MG63 (cell line): Measurements from ENCODE around the gene APELA. TPM values are rescaled to one million over a fixed set of nuclear protein-coding genes. Genes with fewer than 3 reads are reported as not detected.

Experiments used
- DNase-seq: peaks from one replicate; pipeline ENCODE4 v3.0.0-alpha.2; 2020
- H3K27me3 ChIP-seq: fragments of 250-450 bp; sonication (Bioruptor Pico); 2 replicates; pipeline ENCODE4 v1.5.1; 2020; ENCODE audit warnings: mild to moderate bottlenecking, moderate library complexity
- H3K36me3 ChIP-seq: fragments of 250-450 bp; sonication (Bioruptor Pico); 2 replicates; pipeline ENCODE4 v1.5.1; 2020; ENCODE audit warnings: mild to moderate bottlenecking, moderate library complexity
- H3K4me3 ChIP-seq: fragments of 250-450 bp; sonication (Bioruptor Pico); 2 replicates; pipeline ENCODE4 v1.5.1; 2020; ENCODE audit warnings: mild to moderate bottlenecking, moderate library complexity
- H3K9me3 ChIP-seq: fragments of 250-450 bp; sonication (Bioruptor Pico); 2 replicates; pipeline ENCODE4 v1.5.1; 2020; ENCODE audit warnings: mild to moderate bottlenecking, moderate library complexity
- total RNA-seq: library from RNA; depleted of rRNA; stranded (reverse); fragments of >200 nt; shearing (Covaris generic); gene quantifications from 2 replicates; pipeline ENCODE4 v1.2.3, GENCODE V29; 2014; ENCODE audit warnings: low replicate concordance; rRNA removed

APELA gene
- not detected in 2 replicates for total RNA-seq

GRCh38 chr4:164876700-164877324 lies at the start of gene APELA:
APELA (plus strand) TSS chr4:164877178; CDS start chr4:164877332, 154 bp downstream.
- no peak for DNase-seq
- H3K36me3 ChIP-seq, result no peaks in the 10 kb centered on the region
- no peaks in the 10 kb centered on the region for H3K27me3 ChIP-seq
- H3K4me3 ChIP-seq, result no peak within 1 kb of the TSS
- H3K9me3 ChIP-seq, result no peaks in the 10 kb centered on the region

DNA sequence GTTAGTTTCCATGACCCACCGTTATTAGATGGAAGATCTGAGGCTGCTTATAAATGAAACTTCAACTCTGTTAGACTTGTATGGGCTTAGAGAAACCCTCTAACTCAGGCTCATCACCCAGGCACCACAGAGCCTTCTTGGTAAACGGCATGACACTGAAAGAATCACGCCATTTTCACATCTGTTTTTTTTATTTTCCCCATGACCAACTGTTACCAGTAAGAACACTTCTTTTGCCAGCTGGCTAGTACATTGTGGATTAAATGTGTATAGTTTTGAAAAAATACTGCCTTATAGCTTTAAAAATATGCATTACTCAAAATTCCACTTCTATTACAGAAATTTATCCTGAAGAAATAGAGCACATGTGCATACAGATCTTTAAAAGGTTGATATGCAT lies 48.0 kb upstream of the APELA start:
- DNase-seq, result no peak
- H3K4me3 ChIP-seq, result no peak overlapping the region
- H3K27me3 ChIP-seq, result no peaks in the 10 kb centered on the region
- no peaks in the 10 kb centered on the region for H3K9me3 ChIP-seq
- H3K36me3 ChIP-seq, result no peaks in the 10 kb centered on the region

- no peak for DNase-seq
- Histone ChIP-seq H3K27me3 (no peaks in the 10 kb centered on the region), H3K4me3 (no peak overlapping the region), H3K36me3 (no peaks in the 10 kb centered on the region), H3K9me3 (no peaks in the 10 kb centered on the region)
Measured at GRCh38 chr4:164846566-164846965, 30.4 kb upstream of the APELA start.

- no peak overlapping the region for H3K4me3 ChIP-seq
- no peak for DNase-seq
- no peaks in the 10 kb centered on the region for H3K27me3 ChIP-seq
- H3K36me3 ChIP-seq, result no peaks in the 10 kb centered on the region
- H3K9me3 ChIP-seq, result no peaks in the 10 kb centered on the region
Measured at GRCh38 chr4:164847016-164847415, 30.0 kb upstream of the APELA start.

DNA sequence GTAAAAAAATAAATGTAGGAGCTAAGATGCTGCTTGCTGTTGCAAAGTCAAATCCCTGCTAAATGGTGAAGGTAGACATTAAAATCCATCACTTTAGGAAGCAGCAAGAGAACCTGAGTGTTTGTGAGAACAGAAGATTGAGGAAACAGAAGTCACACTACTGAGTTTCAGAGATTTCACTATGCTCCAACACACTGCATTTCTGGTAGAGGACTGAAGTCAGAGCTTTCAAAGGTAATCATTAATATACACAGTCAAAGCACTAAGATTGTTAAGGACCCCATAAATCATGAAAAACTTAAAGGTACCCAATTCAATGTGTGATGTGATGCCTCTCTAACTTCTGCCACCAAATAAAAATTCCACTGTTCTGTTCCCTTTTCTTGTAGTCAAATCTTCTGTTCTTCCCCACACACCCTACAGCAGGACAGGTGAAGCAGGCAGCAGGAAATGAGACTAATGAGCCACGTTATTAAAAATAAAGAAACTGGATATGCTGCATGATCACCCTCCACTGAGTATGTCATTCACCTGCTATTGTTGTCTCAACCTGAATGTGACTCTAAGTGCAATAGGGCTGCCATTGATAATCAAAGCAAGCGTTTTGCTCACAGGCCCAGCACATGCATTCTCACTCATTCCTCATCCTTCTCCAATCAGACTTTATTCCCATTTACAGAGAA lies 28.9 kb upstream of the APELA start:
- Histone ChIP-seq H3K36me3 (no peaks in the 10 kb centered on the region), H3K9me3 (no peaks in the 10 kb centered on the region), H3K4me3 (no peak overlapping the region), H3K27me3 (no peaks in the 10 kb centered on the region)
- DNase-seq, result no peak

- Histone ChIP-seq H3K27me3 (no peaks in the 10 kb centered on the region), H3K36me3 (no peaks in the 10 kb centered on the region), H3K4me3 (no peak overlapping the region), H3K9me3 (no peaks in the 10 kb centered on the region)
- no peak for DNase-seq
Measured at GRCh38 chr4:164856396-164856795, 20.6 kb upstream of the APELA start.

- no peaks in the 10 kb centered on the region for H3K36me3 ChIP-seq
- no peak overlapping the region for H3K4me3 ChIP-seq
- no peaks in the 10 kb centered on the region for H3K9me3 ChIP-seq
- H3K27me3 ChIP-seq, result no peaks in the 10 kb centered on the region
- DNase-seq, result no peak
Measured at GRCh38 chr4:164866817-164867490, 10.0 kb upstream of the APELA start.

DNA sequence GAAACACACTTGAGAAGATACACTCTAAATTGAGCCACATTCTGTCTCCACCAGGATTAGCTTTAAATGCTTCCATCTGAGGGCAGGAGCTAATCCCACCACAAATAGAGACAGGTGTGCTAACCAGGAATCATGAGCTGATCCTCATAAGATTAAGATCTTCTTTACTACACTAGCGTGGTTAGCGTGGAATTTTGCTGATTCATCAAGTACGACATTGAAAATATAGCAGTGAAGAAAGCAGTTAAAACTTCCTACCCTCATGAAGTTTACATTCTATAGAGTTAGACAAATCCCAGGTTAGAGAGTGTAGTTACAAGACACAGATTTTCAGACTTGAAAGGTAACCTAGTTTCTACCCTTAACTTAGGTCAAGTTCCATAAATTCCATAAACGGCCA lies 5.3 kb upstream of the APELA start:
- no peaks in the 10 kb centered on the region for H3K27me3 ChIP-seq
- no peaks in the 10 kb centered on the region for H3K9me3 ChIP-seq
- H3K36me3 ChIP-seq, result no peaks in the 10 kb centered on the region
- DNase-seq, result no peak
- H3K4me3 ChIP-seq, result no peak overlapping the region

GRCh38 chr4:164872481-164872880 lies 4.5 kb upstream of the APELA start:
- H3K4me3 ChIP-seq, result no peak overlapping the region
- no peak for DNase-seq
- no peaks in the 10 kb centered on the region for H3K27me3 ChIP-seq
- H3K9me3 ChIP-seq, result no peaks in the 10 kb centered on the region
- no peaks in the 10 kb centered on the region for H3K36me3 ChIP-seq

GRCh38 chr4:164874789-164875188 lies 2.2 kb upstream of the APELA start:
- H3K36me3 ChIP-seq, result no peaks in the 10 kb centered on the region

GRCh38 chr4:164880489-164881262 lies 3.7 kb downstream of the APELA start:
- DNase-seq, result no peak
- no peak overlapping the region for H3K4me3 ChIP-seq

More at GRCh38 chr4:164874789-164875188, 2.2 kb upstream of the APELA start:
- H3K4me3 ChIP-seq, result no peak overlapping the region
- DNase-seq, result no peak
- H3K27me3 ChIP-seq, result no peaks in the 10 kb centered on the region
- H3K9me3 ChIP-seq, result no peaks in the 10 kb centered on the region

GRCh38 chr4:164888096-164888715 lies 11.2 kb downstream of the APELA start:
- no peaks in the 10 kb centered on the region for H3K36me3 ChIP-seq
- no peaks in the 10 kb centered on the region for H3K9me3 ChIP-seq
- DNase-seq, result peak; percentile 62
- no peak overlapping the region for H3K4me3 ChIP-seq
- H3K27me3 ChIP-seq, result no peaks in the 10 kb centered on the region

More at GRCh38 chr4:164880489-164881262, 3.7 kb downstream of the APELA start:
- no peaks in the 10 kb centered on the region for H3K27me3 ChIP-seq
- no peaks in the 10 kb centered on the region for H3K9me3 ChIP-seq
- H3K36me3 ChIP-seq, result no peaks in the 10 kb centered on the region

DNA sequence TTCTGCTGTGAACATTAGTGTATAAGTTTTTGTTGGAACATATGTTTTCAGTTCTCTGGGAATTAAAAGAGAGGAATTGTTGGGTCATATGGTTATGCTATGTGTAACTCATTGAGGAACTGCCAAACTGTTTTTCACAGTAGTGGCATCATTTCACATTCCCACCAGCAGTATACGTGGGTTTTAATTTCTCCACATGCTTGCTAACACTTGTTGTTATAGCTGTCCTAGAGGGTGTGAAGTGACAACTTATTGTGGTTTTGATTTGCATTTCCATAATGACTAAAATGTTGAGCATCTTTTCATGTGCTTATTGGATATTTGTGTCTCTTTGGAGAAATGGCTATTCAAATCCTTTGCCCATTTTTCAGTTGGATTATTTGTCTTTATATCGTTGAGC lies 13.7 kb downstream of the APELA start:
- Histone ChIP-seq H3K27me3 (no peaks in the 10 kb centered on the region), H3K9me3 (no peaks in the 10 kb centered on the region), H3K4me3 (no peak overlapping the region), H3K36me3 (no peaks in the 10 kb centered on the region)
- no peak for DNase-seq

DNA sequence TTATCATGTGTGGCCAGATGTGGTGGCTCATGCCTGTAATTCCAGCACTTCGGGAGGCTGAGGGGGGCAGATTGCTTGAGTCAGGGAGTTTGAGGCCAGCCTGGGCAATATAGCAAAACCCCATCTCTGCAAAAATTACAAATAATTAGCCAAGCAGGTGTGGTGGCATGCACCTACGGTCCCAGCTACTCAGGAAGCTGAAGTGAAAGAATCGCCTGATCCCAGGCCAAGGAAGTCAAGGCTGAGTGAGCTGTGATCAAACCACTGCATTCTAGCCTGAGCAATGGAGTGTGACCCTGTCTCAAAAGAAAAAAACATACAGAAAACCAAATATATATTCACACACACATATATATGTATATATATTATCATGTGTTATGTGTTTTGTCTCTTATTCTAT lies 15.0 kb downstream of the APELA start:
- no peaks in the 10 kb centered on the region for H3K36me3 ChIP-seq
- DNase-seq, result no peak
- H3K4me3 ChIP-seq, result no peak overlapping the region

DNA sequence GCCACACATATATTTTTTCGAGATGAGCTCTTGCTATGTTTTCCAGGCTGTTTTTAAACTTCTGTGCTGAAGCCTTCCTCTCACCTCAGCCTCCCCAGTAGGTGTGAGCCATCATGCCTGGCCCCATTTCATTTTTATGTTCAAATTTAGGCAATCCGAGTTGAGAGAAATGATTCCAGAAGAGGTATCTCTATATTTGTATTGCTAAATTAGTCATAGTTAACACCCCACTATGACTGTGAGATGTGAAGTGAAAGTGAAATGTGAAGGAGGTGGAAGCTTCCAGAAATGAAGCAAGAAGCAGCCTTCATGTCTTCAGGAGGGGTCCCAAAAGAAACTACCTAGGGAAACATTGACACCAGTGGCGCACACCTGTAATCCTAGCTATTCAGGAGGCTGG lies 17.7 kb downstream of the APELA start:
- H3K27me3 ChIP-seq, result no peaks in the 10 kb centered on the region
- no peaks in the 10 kb centered on the region for H3K9me3 ChIP-seq
- no peak for DNase-seq
- no peak overlapping the region for H3K4me3 ChIP-seq
- no peaks in the 10 kb centered on the region for H3K36me3 ChIP-seq

More for the DNA sequence above, 15.0 kb downstream of the APELA start:
- Histone ChIP-seq H3K27me3 (no peaks in the 10 kb centered on the region), H3K9me3 (no peaks in the 10 kb centered on the region)

DNA sequence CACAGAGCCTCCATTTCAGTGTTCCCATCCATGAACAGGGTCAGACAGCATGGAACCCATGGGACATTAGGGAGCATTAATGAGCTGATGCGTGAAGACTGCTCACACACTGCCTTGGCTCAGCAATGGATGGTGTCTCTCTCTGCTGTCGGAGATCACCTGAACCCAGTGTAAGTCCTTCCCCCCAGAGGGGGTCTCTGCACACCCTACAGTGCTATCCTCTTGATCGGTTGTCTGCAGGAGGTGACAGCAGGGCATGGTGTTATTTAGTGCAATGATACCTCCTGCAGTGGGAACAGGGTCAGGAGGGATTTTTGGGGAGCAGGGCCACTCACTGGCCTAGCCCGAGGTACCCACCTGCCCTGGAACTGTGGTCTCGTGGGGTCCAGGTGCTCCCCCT lies 25.6 kb downstream of the APELA start:
- DNase-seq, result no peak
- Histone ChIP-seq H3K27me3 (no peaks in the 10 kb centered on the region), H3K9me3 (no peaks in the 10 kb centered on the region), H3K4me3 (no peak overlapping the region), H3K36me3 (no peaks in the 10 kb centered on the region)

- no peak for DNase-seq
- no peaks in the 10 kb centered on the region for H3K9me3 ChIP-seq
- H3K4me3 ChIP-seq, result no peak overlapping the region
- H3K36me3 ChIP-seq, result no peaks in the 10 kb centered on the region
- no peaks in the 10 kb centered on the region for H3K27me3 ChIP-seq
Measured at GRCh38 chr4:164904336-164904735, 27.4 kb downstream of the APELA start.
